Activated T-helper 1 cell treated with anti-CD3 and anti-CD28 coated beads, Interleukin-12 subunit alpha, Interleukin-12 subunit beta, Interleukin-2, Interleukin-4 antibody, amounts not matched to agents 30 ng/mL and 10 ng/mL and 1 ng/mL, durations not matched to agents 14 hours and 24 hours and 36 hours (primary cell): ENCODE measurements around the gene CMYA5. TPM values are rescaled to one million over a fixed set of nuclear protein-coding genes. Genes with fewer than 3 reads are reported as not detected.

Experiments used
- DNase-seq: peaks from one replicate; pipeline ENCODE4 v3.0.0; 2021; ENCODE audit warnings: low spot score
- H3K27ac Mint-ChIP-seq: one replicate; pipeline ENCODE4 v1.8.0; 2021; ENCODE audit warnings: mild to moderate bottlenecking, mixed read lengths
- H3K27me3 Mint-ChIP-seq: one replicate; pipeline ENCODE4 v1.8.0; 2022; ENCODE audit warnings: mild to moderate bottlenecking, moderate library complexity, mixed read lengths; ENCODE audit not compliant: insufficient read depth
- H3K36me3 Mint-ChIP-seq: one replicate; pipeline ENCODE4 v1.8.0; 2021; ENCODE audit warnings: low read depth, mixed read lengths
- H3K4me1 Mint-ChIP-seq: one replicate; pipeline ENCODE4 v1.8.0; 2021; ENCODE audit warnings: low read depth, mixed read lengths
- H3K4me3 Mint-ChIP-seq: one replicate; pipeline ENCODE4 v1.8.0; 2021; ENCODE audit warnings: mild to moderate bottlenecking, moderate library complexity, mixed read lengths
- H3K9me3 Mint-ChIP-seq: one replicate; pipeline ENCODE4 v1.8.0; 2021; ENCODE audit warnings: mixed read lengths
- intact Hi-C: fragments of 100-400 bp; cut with micrococcal nuclease; formaldehyde crosslinking; loops from one replicate; pipeline ENCODE4 v1.15.1; 2024
- total RNA-seq: library from RNA; stranded (reverse); gene quantifications from 2 replicates; pipeline ENCODE4 v1.2.3, GENCODE V29; 2022

CMYA5 gene
- total RNA-seq, 1 donor from 2014 or later = 0.10 TPM

- H3K4me1 Mint-ChIP-seq = no peaks in the 10 kb centered on the region
- peaks cover 8% of the 10 kb centered on the region for H3K27me3 Mint-ChIP-seq
- H3K4me3 Mint-ChIP-seq = no peak overlapping the region
- peaks cover 7% of the 10 kb centered on the region for H3K9me3 Mint-ChIP-seq
- no peak for DNase-seq
- no peaks in the 10 kb centered on the region for H3K36me3 Mint-ChIP-seq
- intact Hi-C loops = no loop called here
- no peak overlapping the region for H3K27ac Mint-ChIP-seq
These were observed 134.8 kb downstream of the CMYA5 start for GRCh38 chr5:79824444-79824843.

- Mint-ChIP-seq H3K9me3 (no peaks in the 10 kb centered on the region), H3K27me3 (peaks cover 14% of the 10 kb centered on the region), H3K4me1 (no peaks in the 10 kb centered on the region), H3K36me3 (no peaks in the 10 kb centered on the region), H3K4me3 (no peak overlapping the region), H3K27ac (no peak overlapping the region)
- no peak for DNase-seq
- intact Hi-C loops = no loop called here
These were observed 136.2 kb downstream of the CMYA5 start for GRCh38 chr5:79825802-79826201.

GRCh38 chr5:79827159-79827629, 137.6 kb downstream of the CMYA5 start:
- no peak for DNase-seq
- Mint-ChIP-seq H3K4me1 (no peaks in the 10 kb centered on the region), H3K27ac (no peak overlapping the region), H3K27me3 (peaks cover 14% of the 10 kb centered on the region), H3K4me3 (no peak overlapping the region), H3K9me3 (no peaks in the 10 kb centered on the region), H3K36me3 (no peaks in the 10 kb centered on the region)
- intact Hi-C loops = no loop called here

- H3K4me1 Mint-ChIP-seq = no peaks in the 10 kb centered on the region
- peaks cover 13% of the 10 kb centered on the region for H3K27me3 Mint-ChIP-seq
- intact Hi-C loops = no loop called here
- H3K36me3 Mint-ChIP-seq = no peaks in the 10 kb centered on the region
- DNase-seq = no peak
- H3K9me3 Mint-ChIP-seq = no peaks in the 10 kb centered on the region
- H3K4me3 Mint-ChIP-seq = no peak overlapping the region
- H3K27ac Mint-ChIP-seq = no peak overlapping the region
These were observed 139.6 kb downstream of the CMYA5 start for GRCh38 chr5:79829260-79829659.

GRCh38 chr5:79831381-79832309, 142.0 kb downstream of the CMYA5 start:
- H3K9me3 Mint-ChIP-seq = no peaks in the 10 kb centered on the region
- intact Hi-C loops = no loop called here
- no peak overlapping the region for H3K4me3 Mint-ChIP-seq

GRCh38 chr5:79832911-79833310, 143.3 kb downstream of the CMYA5 start:
- intact Hi-C loops = no loop called here
- no peak overlapping the region for H3K4me3 Mint-ChIP-seq
- no peak for DNase-seq
- H3K27me3 Mint-ChIP-seq = peaks cover 10% of the 10 kb centered on the region
- no peaks in the 10 kb centered on the region for H3K9me3 Mint-ChIP-seq
- H3K27ac Mint-ChIP-seq = no peak overlapping the region
- no peaks in the 10 kb centered on the region for H3K4me1 Mint-ChIP-seq
- no peaks in the 10 kb centered on the region for H3K36me3 Mint-ChIP-seq

More at GRCh38 chr5:79831381-79832309, 142.0 kb downstream of the CMYA5 start:
- DNase-seq = no peak
- Mint-ChIP-seq H3K4me1 (no peaks in the 10 kb centered on the region), H3K27me3 (peaks cover 10% of the 10 kb centered on the region), H3K27ac (no peak overlapping the region), H3K36me3 (no peaks in the 10 kb centered on the region)

GRCh38 chr5:79834098-79834753, 144.6 kb downstream of the CMYA5 start:
- H3K36me3 Mint-ChIP-seq = no peaks in the 10 kb centered on the region
- no peaks in the 10 kb centered on the region for H3K9me3 Mint-ChIP-seq
- no peak for DNase-seq
- intact Hi-C loops = no loop called here
- peaks cover 11% of the 10 kb centered on the region for H3K27me3 Mint-ChIP-seq
- H3K4me1 Mint-ChIP-seq = no peaks in the 10 kb centered on the region
- H3K27ac Mint-ChIP-seq = no peak overlapping the region
- H3K4me3 Mint-ChIP-seq = no peak overlapping the region

- no peaks in the 10 kb centered on the region for H3K36me3 Mint-ChIP-seq
- no peak for DNase-seq
- H3K4me1 Mint-ChIP-seq = no peaks in the 10 kb centered on the region
- intact Hi-C loops = no loop called here
- H3K4me3 Mint-ChIP-seq = no peak overlapping the region
- H3K9me3 Mint-ChIP-seq = no peaks in the 10 kb centered on the region
- H3K27ac Mint-ChIP-seq = no peak overlapping the region
- peaks cover 11% of the 10 kb centered on the region for H3K27me3 Mint-ChIP-seq
These were observed 145.4 kb downstream of the CMYA5 start for GRCh38 chr5:79834754-79835714.

- Mint-ChIP-seq H3K27ac (no peak overlapping the region), H3K36me3 (no peaks in the 10 kb centered on the region), H3K9me3 (no peaks in the 10 kb centered on the region), H3K4me1 (no peaks in the 10 kb centered on the region), H3K4me3 (no peak overlapping the region), H3K27me3 (peaks cover 13% of the 10 kb centered on the region)
- DNase-seq = no peak
- intact Hi-C loops = no loop called here
These were observed 148.3 kb downstream of the CMYA5 start for GRCh38 chr5:79837761-79838551.

GRCh38 chr5:79840084-79840990, 150.7 kb downstream of the CMYA5 start:
- Mint-ChIP-seq H3K36me3 (no peaks in the 10 kb centered on the region), H3K27me3 (peaks cover 13% of the 10 kb centered on the region), H3K4me3 (no peak overlapping the region), H3K9me3 (no peaks in the 10 kb centered on the region), H3K27ac (no peak overlapping the region), H3K4me1 (peaks cover 8% of the 10 kb centered on the region)
- intact Hi-C loops = no loop called here
- no peak for DNase-seq

- no peak for DNase-seq
- Mint-ChIP-seq H3K27me3 (peaks cover 13% of the 10 kb centered on the region), H3K27ac (no peak overlapping the region), H3K36me3 (no peaks in the 10 kb centered on the region), H3K4me3 (no peak overlapping the region), H3K4me1 (peaks cover 16% of the 10 kb centered on the region), H3K9me3 (no peaks in the 10 kb centered on the region)
- intact Hi-C loops = no loop called here
These were observed 151.5 kb downstream of the CMYA5 start for GRCh38 chr5:79841172-79841571.
